GM12878 (cell line): ENCODE results near the gene TEX30.

Source experiments
- CTCF ChIP-seq, 3 experiments: IDR thresholded peaks in 2 of 3; conservative IDR thresholded peaks in 1 of 3; 2 replicates each; pipeline ENCODE4 v1.5.1; 2011; ENCODE audit warnings: low read depth in 3 of 3, low read length in 3 of 3, mild to moderate bottlenecking in 3 of 3, control low read depth in 2 of 3, moderate library complexity in 2 of 3, inconsistent platforms in 1 of 3, mixed read lengths in 1 of 3; ENCODE audit not compliant: control insufficient read depth in 2 of 3, insufficient read depth in 1 of 3; ENCODE audit errors: extremely low read depth in 1 of 3
- EP300 ChIP-seq, 2 experiments: fragments of 150-350 bp in 1 of 2; IDR thresholded peaks; 2 replicates each; pipeline ENCODE4 v1.6.1; 2011 to 2012; ENCODE audit warnings: low read depth in 2 of 2, low read length in 2 of 2, borderline replicate concordance in 1 of 2, improper control_type of control experiment in 1 of 2, inconsistent platforms in 1 of 2; ENCODE audit not compliant: control insufficient read depth in 1 of 2
- ETV6 ChIP-seq, 2 experiments: fragments of 450-650 bp in 1 of 2; IDR thresholded peaks in 1 of 2; conservative IDR thresholded peaks in 1 of 2; 2 replicates each; pipeline ENCODE4 v1.6.1; 2014; ENCODE audit warnings: antibody characterized with exemption in 1 of 2, borderline replicate concordance in 1 of 2, low read depth in 1 of 2, mild to moderate bottlenecking in 1 of 2, moderate library complexity in 1 of 2
- POLR2A ChIP-seq: IDR thresholded peaks from 2 replicates; pipeline ENCODE4 v1.6.1; 2011; ENCODE audit warnings: low read depth, mild to moderate bottlenecking, low read length
- SIX5 ChIP-seq: IDR thresholded peaks from 2 replicates; pipeline ENCODE4 v1.6.1; 2011; ENCODE audit warnings: mild to moderate bottlenecking, low read depth, low read length, moderate library complexity; ENCODE audit not compliant: severe bottlenecking
- SUZ12 ChIP-seq: fragments of 200-600 bp; sonication (generic); IDR thresholded peaks from one replicate; pipeline ENCODE4 v1.6.1; 2018; ENCODE audit warnings: antibody characterized with exemption, mild to moderate bottlenecking; ENCODE audit not compliant: unreplicated experiment
- TAF1 ChIP-seq: IDR thresholded peaks from 2 replicates; pipeline ENCODE4 v1.6.1; 2011; ENCODE audit warnings: mild to moderate bottlenecking, low read depth, low read length, borderline replicate concordance
- TBL1XR1 ChIP-seq: IDR thresholded peaks from 2 replicates; pipeline ENCODE4 v1.6.1; 2012; ENCODE audit warnings: low read depth, low read length, improper control_type of control experiment
- ZBTB33 ChIP-seq: fragments of 450-650 bp; IDR thresholded peaks from 2 replicates; pipeline ENCODE4 v1.6.1; 2017; ENCODE audit warnings: mild to moderate bottlenecking
- ZNF274 ChIP-seq: IDR thresholded peaks from one replicate; pipeline ENCODE4 v1.8.0; 2011; ENCODE audit not compliant: insufficient read length, insufficient read depth
- TF ChIP-seq, protein P1 (sequence below): IDR thresholded peaks from 2 replicates; pipeline ENCODE4 v1.6.1; 2012; ENCODE audit warnings: mild to moderate bottlenecking, low read depth, low read length

DNA sequence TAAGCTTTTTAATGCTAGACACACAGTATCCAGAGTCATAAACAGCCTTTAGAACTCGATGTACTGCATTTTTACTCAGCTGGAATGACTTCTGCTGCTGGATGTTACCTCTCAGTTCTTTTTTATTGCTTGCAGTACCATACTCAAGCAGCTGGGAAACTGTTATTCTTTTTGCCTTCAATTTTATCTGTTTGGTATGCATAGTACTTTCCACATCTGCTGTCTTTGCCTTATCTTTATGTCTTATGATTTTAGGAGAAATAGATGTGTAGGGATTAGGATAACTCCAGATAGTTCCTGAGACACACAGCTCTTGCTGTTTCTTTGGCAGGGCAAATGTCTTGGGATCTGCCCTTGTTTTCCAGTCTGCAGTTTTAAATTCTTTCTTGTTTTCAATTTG is 31.5 kb downstream of the TEX30 start:
- no peak for TF ChIP-seq ZBTB33
- TF ChIP-seq EP300 (IDR thresholded peaks at IDR 0.05; ENCODE audit: borderline replicate concordance in 1 of 2, control insufficient read depth in 1 of 2, low read depth in 2 of 2, low read length in 2 of 2) = no peak
- no peak for TF ChIP-seq SIX5
- no peak for TF ChIP-seq TAF1
- TF ChIP-seq POLR2A = no peak
- no peak for TF ChIP-seq CTCF (IDR thresholded peaks at IDR 0.05 in 2 of 3, conservative IDR thresholded peaks at IDR 0.05 in 1 of 3; ENCODE audit: control insufficient read depth in 2 of 3, extremely low read depth in 1 of 3, insufficient read depth in 1 of 3, low read depth in 3 of 3, low read length in 3 of 3)
- no peak for TF ChIP-seq TBL1XR1
- no peak for TF ChIP-seq ETV6 (conservative IDR thresholded peaks at IDR 0.05 in 1 of 2, IDR thresholded peaks at IDR 0.05 in 1 of 2; ENCODE audit: borderline replicate concordance in 1 of 2, low read depth in 1 of 2)
- no peak for TF ChIP-seq SUZ12
- no peak for TF ChIP-seq ZNF274
- TF ChIP-seq, protein P1, sequence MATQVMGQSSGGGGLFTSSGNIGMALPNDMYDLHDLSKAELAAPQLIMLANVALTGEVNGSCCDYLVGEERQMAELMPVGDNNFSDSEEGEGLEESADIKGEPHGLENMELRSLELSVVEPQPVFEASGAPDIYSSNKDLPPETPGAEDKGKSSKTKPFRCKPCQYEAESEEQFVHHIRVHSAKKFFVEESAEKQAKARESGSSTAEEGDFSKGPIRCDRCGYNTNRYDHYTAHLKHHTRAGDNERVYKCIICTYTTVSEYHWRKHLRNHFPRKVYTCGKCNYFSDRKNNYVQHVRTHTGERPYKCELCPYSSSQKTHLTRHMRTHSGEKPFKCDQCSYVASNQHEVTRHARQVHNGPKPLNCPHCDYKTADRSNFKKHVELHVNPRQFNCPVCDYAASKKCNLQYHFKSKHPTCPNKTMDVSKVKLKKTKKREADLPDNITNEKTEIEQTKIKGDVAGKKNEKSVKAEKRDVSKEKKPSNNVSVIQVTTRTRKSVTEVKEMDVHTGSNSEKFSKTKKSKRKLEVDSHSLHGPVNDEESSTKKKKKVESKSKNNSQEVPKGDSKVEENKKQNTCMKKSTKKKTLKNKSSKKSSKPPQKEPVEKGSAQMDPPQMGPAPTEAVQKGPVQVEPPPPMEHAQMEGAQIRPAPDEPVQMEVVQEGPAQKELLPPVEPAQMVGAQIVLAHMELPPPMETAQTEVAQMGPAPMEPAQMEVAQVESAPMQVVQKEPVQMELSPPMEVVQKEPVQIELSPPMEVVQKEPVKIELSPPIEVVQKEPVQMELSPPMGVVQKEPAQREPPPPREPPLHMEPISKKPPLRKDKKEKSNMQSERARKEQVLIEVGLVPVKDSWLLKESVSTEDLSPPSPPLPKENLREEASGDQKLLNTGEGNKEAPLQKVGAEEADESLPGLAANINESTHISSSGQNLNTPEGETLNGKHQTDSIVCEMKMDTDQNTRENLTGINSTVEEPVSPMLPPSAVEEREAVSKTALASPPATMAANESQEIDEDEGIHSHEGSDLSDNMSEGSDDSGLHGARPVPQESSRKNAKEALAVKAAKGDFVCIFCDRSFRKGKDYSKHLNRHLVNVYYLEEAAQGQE = no peak
